Kidney epithelial cell (primary cell): Measurements from ENCODE around the gene RELA. TPM values are rescaled to one million over a fixed set of nuclear protein-coding genes. Genes with fewer than 3 reads are reported as not detected.
"Not testable (repeated sequence)": the region's sequence is repeated elsewhere in the genome, so short reads cannot be mapped to it uniquely, and the experiment has no call there.

Experiments used
- DNase-seq: peaks from one replicate; pipeline ENCODE4 v3.0.0-alpha.2; 2010; ENCODE audit warnings: low read depth
- H3K27me3 ChIP-seq: 2 replicates; pipeline ENCODE4 v1.6.0; 2011; ENCODE audit warnings: low read length; ENCODE audit not compliant: control insufficient read depth, insufficient read depth
- H3K36me3 ChIP-seq: 2 replicates; pipeline ENCODE4 v1.5.1; 2011; ENCODE audit warnings: low read length; ENCODE audit not compliant: control insufficient read depth, insufficient read depth
- H3K4me3 ChIP-seq: 2 replicates; pipeline ENCODE4 v1.5.1; 2011; ENCODE audit warnings: low read depth, mild to moderate bottlenecking, control low read depth, low read length
- total RNA-seq: library from RNA; depleted of rRNA; stranded (reverse); fragments of >200 nt; gene quantifications from 2 replicates; pipeline ENCODE4 v1.2.3, GENCODE V29; 2015
- TF ChIP-seq, protein P1 (sequence below): IDR thresholded peaks from 2 replicates; pipeline ENCODE4 v1.5.1; 2011; ENCODE audit warnings: mild to moderate bottlenecking, moderate library complexity, low read length, control low read depth, inconsistent platforms; ENCODE audit not compliant: insufficient read depth, poor library complexity, severe bottlenecking

RELA gene
- total RNA-seq, 1 donor from 2014 or later, result 64.3 TPM

DNA sequence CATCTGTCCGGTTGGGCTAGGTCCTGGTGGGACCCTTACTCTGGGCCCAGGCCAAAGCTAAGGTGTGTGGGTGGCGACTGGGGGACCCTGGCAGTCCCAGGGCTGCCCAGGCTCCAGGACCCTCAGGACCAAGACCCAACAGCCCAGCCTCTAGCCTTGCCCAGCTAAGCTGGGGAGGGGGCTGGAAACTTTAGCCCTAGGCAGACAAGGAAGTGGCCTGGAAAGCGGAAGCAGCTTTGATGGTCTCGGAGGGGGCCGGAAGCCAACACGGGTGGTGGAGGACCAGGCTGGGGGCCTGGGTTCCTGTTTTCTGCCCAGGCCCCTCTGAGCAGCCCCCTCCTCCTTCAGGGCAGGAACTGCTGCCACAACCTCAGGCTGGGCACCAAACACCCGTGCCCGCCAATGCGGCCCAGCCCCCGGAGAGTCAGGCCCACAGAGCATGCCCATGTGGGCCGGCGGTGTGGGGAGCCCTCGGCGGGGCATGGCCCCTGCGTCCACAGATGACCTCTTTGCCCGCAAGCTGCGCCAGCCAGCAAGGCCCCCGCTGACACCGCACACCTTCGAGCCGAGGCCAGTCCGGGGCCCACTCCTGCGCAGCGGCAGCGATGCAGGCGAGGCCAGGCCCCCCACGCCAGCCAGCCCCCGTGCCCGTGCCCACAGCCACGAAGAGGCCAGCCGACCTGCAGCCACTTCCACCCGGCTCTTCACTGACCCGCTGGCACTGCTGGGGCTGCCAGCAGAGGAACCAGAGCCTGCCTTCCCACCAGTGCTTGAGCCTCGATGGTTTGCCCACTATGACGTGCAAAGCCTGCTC lies 22.0 kb downstream of the RELA start:
- DNase-seq, result no peak
- peaks cover 2% of the 10 kb centered on the region for H3K36me3 ChIP-seq
- TF ChIP-seq, protein P1, sequence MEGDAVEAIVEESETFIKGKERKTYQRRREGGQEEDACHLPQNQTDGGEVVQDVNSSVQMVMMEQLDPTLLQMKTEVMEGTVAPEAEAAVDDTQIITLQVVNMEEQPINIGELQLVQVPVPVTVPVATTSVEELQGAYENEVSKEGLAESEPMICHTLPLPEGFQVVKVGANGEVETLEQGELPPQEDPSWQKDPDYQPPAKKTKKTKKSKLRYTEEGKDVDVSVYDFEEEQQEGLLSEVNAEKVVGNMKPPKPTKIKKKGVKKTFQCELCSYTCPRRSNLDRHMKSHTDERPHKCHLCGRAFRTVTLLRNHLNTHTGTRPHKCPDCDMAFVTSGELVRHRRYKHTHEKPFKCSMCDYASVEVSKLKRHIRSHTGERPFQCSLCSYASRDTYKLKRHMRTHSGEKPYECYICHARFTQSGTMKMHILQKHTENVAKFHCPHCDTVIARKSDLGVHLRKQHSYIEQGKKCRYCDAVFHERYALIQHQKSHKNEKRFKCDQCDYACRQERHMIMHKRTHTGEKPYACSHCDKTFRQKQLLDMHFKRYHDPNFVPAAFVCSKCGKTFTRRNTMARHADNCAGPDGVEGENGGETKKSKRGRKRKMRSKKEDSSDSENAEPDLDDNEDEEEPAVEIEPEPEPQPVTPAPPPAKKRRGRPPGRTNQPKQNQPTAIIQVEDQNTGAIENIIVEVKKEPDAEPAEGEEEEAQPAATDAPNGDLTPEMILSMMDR, result no peak
- no peaks in the 10 kb centered on the region for H3K27me3 ChIP-seq
- no peak overlapping the region for H3K4me3 ChIP-seq

DNA sequence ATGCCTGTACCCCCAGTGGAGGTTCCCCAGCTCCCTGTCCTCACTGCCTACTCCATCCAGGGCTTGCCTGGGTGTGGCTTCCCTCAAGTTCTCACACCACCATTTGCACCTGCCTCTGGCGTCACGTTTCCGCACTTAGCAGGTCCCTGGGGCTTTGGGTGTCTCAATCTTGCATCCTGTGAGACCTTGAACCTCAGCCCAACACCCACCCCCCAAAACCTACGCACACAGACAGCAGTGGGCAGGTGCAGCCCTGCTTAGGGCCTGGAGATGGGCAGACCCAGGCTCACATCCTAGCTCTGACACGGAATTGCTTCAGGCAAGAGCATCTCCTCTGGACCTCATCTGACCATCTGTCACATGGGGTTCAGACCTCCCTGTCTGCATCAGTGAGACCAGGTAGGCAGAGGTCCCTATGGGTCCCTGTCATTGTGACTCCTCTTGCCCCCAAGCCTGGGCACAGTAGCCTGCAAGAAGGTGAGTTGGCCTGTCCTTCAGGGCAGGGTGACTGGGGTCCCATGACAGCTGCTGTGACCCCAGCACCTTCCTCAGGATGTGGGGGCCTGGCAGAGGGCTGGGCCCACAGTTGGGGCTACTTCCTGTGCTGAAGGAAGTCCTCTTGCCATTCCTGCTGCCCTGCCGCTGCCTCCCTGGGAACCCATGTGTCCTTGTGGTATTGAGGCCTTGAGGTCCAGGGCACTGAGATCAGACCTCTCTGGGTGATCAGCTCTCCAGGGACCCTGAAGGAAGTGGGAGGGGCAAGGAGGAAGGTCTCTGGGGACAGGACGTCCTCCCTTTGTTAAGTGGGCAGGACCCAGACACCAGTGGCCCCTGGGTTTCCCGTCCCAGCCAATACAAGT lies 22.9 kb downstream of the RELA start:
- TF ChIP-seq, protein P1, result no peak
- H3K27me3 ChIP-seq, result no peaks in the 10 kb centered on the region
- H3K36me3 ChIP-seq, result peaks cover 3% of the 10 kb centered on the region
- no peak for DNase-seq
- H3K4me3 ChIP-seq, result no peak overlapping the region

DNA sequence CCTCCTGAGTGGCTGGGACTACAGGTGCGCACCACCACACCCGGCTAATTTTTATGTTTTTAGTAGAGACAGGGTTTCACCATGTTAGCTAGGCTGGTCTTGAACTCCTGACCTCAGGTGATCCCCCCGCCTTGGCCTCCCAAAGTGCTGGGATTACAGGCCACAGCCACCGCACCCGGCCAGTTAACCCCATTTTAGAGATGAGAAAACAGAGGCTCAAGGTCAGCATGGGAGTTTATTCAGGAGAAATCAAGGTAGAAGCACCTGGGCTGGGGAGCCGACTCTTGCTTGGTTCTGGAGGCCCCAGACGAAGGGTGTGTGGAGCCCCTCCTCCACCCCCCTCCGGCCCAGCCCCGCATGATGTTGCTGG lies 23.5 kb downstream of the RELA start:
- not testable (repeated sequence) for H3K27me3 ChIP-seq, H3K36me3 ChIP-seq, H3K4me3 ChIP-seq, DNase-seq

DNA sequence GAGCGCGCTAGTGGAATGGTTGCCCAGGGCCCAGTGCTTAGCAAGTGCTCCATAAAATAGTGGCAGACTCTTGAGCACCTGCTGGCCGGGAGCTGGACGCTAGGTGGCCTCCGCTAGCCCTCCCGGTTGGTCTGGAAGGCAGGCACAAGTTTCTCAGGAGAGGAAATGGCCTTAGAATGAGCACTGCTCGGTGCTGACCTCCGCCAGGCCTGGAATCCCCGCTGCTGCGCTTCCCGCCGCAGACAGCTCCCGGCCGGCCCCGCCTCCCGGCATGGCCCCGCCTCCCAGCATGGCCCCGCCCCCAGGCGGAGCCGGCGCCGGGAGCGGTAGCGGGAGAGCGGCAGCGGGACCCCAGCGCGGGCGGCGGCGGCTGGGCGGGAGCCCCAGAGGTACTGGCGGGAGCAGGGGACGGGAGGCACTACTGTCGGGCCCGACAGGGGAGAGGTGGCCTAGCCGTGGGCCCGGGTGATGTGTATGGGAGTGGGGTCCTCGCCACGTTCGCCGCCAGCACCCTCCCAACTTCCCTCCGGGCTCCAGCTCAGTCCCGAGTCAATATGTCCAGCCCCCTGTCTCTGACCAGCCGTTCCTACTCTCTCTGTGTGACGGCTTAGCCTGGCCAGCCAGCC lies 24.8 kb downstream of the RELA start, which contains the start of gene SIPA1:
Gene SIPA1 (plus strand): TSS at position 308 of the 626 bp plus-strand sequence. CDS start 2,821 bp downstream, outside the sequence.
- peak; percentile 85 for DNase-seq
- Histone ChIP-seq H3K4me3 (peak within 1 kb of the TSS; percentile 81), H3K27me3 (no peaks in the 10 kb centered on the region), H3K36me3 (peaks cover 3% of the 10 kb centered on the region)
- TF ChIP-seq, protein P1, result peak; percentile 64

DNA sequence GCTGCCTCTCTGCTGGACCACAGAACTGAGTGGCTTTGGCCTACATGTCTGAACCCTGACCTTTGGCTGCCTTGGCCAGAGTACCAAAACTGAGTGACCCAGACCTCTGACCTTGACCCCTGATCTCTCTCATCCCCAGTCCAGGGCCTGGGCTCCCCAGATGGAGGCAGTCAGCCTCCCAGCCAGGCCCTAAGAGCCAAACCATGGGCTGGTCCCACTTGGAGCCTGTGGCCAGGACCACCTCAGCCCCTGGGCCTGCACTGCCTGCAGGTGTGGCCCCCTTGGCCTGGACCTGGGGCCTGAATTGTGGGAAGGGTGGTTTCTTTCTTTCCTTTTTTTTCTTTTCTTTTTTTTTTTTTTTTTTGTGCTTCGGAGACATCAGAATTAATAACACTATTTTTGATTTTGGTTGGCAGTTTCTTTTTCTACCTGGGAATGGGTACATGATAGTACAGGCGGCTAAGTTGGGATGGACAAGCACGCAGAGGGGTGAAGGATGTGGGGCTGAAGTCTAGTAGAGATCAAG lies 25.6 kb downstream of the RELA start:
- H3K36me3 ChIP-seq, result peaks cover 3% of the 10 kb centered on the region

More for the DNA sequence above, 25.6 kb downstream of the RELA start:
- no peak for DNase-seq
- Histone ChIP-seq H3K27me3 (no peaks in the 10 kb centered on the region), H3K4me3 (no peak overlapping the region)
- TF ChIP-seq, protein P1, result no peak
